Cerebellar cortex (tissue), 1 donor: ENCODE measurements around the gene CDK8.
"Not testable (repeated sequence)": the region's sequence is repeated elsewhere in the genome, so short reads cannot be mapped to it uniquely, and the experiment has no call there.

Experiments
- DNase-seq: peaks from one replicate; pipeline ENCODE4 v3.0.0-alpha.2; 2015; ENCODE audit warnings: low spot score

Gene CDK8

DNA sequence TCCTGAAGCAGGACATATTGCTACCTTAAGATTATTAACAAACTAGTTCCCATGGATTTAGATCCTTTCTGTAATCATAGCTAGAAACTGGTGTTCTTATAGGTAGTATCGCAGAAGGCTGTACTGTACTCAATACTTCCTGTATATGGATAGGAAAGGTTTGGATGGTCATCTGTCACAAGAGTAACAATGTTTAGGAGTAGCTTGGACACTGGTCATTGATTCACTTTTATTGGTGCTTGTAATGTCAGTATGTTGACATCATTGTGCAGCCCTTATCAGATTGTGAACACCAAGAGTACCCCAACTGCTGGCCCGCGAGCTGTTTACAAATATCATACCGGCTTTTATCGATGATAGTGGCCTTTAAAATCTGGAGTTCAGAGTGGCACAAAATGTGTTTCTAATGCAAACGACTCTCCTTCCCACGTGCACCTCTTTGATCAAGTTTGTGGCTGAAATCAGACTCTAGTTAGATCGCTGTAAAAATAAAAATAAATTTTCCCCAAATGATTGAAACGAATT lies 605 bp upstream of the CDK8 start:
- no peak for DNase-seq

DNA sequence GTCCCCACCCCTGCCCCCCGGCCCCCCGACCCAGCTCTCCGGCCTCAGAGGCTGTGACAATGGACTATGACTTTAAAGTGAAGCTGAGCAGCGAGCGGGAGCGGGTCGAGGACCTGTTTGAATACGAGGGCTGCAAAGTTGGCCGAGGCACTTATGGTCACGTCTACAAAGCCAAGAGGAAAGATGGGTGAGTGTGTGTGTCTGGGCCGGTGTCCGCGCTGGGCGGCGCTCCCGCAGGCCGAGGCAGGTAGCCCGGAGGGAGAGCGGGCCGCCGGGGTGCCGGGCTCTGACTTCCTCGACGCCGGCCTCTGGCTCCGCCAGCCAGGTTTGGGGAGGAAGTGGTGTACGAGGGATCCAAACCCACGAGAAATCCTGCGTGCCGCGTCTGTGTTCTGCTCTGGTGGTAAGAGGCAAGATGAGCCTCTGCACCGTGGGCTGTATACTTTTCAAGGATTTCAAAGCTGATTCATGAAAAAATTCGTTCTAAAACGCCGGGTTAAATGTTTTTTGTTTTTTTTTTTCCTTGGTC lies 718 bp downstream of the CDK8 start:
- peak; percentile 50 for DNase-seq

DNA sequence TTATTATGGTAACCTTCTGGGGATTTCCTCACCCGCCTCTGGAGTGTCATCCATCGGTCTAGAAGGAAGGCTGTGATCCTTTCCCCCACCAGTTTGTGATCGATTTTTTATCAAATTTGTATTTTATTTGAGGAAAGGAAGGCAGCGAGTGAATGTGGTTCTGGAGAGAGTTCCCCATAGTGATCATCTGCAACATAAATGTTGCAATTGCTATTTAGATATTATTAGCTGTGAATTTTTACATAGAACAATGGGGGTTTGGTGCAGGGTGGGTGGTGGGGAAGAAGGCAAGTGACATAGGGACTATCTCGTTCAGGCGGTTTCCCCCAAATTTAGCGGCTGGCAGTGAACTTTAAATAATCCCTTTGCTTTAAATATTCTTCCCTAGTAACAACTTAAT lies 1.2 kb downstream of the CDK8 start:
- DNase-seq = no peak

GRCh38 chr13:26255691-26256277 lies 1.9 kb downstream of the CDK8 start:
- DNase-seq = peak; percentile 17

GRCh38 chr13:26257049-26257448 lies 3.1 kb downstream of the CDK8 start:
- DNase-seq = no peak

DNA sequence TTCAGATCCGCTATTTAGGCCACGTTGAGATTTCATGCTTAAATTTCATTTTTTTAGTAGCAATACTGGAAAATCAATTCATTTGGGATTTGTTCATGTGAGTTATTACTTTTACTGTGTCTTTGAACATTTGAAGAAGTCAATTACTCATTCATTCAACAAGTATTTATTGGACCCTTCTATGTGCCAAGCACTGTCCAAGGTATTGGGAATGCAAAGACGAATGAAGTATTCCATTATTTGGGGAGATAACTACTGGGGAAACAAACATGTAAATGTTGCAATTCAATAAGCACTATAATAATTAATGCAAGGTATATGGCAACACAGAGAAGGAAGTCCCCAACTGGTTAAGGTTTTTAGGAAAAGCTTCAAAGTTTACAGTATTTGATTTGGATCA lies 5.7 kb downstream of the CDK8 start:
- DNase-seq = no peak

DNA sequence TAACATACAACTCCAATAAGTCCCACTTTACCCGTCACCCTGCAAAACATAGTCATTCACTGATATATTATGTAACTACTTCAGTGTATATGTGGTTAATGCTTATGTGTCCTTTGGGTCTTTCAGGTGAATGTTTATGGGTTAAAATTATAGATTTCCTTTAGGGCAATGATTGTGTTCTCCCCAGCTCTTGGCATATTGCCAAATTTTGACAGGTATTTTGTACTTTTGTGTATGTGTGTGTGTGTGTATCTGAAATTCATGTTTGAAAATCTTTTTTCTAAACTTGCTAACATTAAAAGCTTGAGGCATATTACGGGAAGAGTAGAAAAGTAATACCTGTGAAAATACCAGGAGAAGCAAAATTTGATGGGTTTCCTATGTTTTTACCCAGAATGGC lies 8.2 kb downstream of the CDK8 start:
- no peak for DNase-seq

- DNase-seq = no peak
Measured at GRCh38 chr13:26266311-26266710, 12.4 kb downstream of the CDK8 start.

DNA sequence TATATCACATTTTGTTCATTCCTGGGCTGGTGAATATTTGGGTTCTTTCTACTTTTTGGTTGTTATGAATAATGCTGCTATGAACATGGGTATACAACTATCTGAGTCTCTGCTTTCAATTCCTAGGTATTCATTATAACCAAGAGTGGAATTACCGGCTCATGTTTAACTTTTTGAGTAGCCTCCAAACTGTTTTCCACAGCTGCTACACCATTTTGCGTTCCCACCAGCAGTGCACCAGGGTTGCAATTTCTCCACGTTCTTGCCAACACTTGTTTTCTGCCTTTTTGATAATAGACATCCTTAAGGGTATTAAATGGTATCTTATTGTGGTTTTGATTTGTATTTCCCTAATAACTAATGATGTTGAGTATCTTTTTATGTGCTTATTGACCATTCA lies 16.8 kb downstream of the CDK8 start:
- DNase-seq = no peak

GRCh38 chr13:26272621-26273020 lies 18.7 kb downstream of the CDK8 start:
- no peak for DNase-seq

- DNase-seq = no peak
Measured at GRCh38 chr13:26280295-26280694, 26.4 kb downstream of the CDK8 start.

- no peak for DNase-seq
Measured at GRCh38 chr13:26280822-26281221, 26.9 kb downstream of the CDK8 start.

DNA sequence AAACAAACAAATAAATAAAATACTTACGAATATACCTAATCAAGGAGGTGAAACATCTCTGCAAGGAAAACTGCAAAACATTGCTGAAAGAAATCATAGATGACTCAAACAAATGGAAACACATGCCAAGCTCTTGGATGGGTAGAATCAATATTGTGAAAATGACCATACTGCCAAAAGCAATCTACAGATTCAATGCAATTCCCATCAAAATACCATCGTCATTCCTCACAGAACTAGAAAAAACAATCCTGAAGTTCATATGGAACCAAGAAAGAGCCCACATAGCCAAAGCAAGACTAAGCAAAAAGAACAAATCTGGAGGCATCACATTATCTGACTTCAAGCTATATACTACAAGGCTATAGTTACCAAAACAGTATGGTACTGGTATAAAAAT lies 32.0 kb downstream of the CDK8 start:
- DNase-seq = not testable (repeated sequence)

DNA sequence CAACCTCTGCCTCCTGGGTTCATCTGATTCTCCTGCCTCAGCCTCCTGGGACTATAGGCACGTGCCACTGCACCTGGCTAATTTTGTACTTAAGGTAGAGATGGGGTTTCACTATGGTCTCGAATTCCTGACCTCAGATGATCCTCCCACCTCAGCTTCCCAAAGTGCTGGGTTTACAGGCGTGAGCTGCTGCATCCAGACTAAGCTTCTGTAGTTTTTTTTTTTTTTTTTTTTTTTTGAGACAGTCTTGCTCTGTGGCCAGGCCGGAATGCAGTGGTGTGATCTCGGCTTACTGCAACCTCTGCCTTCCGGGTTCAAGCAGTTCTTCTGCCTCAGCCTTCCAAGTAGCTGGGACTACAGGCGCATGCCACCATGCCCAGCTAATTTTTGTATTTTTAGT lies 34.9 kb downstream of the CDK8 start:
- DNase-seq = not testable (repeated sequence)

GRCh38 chr13:26295812-26296211 lies 41.9 kb downstream of the CDK8 start:
- DNase-seq = no peak

GRCh38 chr13:26299168-26299750 lies 45.3 kb downstream of the CDK8 start:
- DNase-seq = no peak

DNA sequence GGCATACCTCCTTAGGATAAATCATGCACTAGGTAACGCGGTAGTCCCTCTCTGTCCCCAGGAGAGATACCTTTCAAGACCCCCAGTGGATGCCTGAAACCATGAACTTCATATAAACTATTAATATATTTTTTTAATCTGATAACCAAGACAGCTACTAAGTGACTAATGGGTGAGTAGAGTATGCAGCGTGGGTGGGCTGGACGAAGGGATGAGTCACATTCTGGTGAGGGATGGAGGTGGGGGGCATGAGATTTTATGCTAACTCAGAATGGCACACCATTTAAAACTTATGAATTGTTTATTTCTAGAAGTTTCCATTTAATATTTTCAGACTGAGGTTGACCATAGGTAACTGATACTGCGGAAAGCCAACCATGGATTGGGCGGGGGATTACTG lies 46.2 kb downstream of the CDK8 start:
- DNase-seq = no peak

- no peak for DNase-seq
Measured at GRCh38 chr13:26305676-26306075, 51.7 kb downstream of the CDK8 start.

DNA sequence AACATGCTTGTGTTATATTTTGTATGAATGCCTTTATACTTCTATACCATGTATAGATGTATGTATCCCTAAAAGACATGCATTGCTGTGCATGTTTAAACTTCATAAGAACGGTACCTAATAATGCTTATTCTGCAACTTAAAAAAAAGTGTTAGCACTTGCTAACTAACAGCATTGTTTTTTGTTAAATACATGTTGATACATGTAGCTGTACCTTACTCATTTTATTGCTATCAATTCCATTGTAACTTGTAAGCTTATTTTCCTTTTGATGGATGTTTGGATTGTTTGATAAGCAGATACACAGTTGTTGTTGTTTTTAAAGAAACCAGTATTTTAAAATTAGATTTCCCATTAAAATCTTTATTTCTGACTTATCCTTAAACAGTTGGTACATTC lies 53.8 kb downstream of the CDK8 start:
- DNase-seq = no peak

DNA sequence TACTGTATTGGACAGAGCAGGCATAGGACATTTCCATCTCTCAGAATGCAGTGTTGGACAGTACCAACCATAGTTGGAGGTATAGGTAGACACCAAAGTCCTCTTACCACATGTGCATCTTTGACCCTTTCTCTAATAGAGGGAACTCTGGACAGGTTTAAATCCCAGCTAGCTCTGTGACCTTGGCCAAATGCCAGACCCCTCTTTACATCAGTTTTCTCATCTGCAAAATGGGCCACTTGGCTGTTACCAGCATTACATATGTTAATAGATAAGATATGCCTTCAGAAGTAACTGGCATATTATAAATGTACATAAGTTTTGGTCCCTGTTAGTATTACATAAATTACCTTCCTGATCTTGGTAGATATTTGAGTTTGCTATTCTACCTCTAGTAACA lies 54.3 kb downstream of the CDK8 start:
- no peak for DNase-seq

GRCh38 chr13:26308836-26309235 lies 54.9 kb downstream of the CDK8 start:
- no peak for DNase-seq

GRCh38 chr13:26310003-26310402 lies 56.1 kb downstream of the CDK8 start:
- DNase-seq = peak; percentile 58

DNA sequence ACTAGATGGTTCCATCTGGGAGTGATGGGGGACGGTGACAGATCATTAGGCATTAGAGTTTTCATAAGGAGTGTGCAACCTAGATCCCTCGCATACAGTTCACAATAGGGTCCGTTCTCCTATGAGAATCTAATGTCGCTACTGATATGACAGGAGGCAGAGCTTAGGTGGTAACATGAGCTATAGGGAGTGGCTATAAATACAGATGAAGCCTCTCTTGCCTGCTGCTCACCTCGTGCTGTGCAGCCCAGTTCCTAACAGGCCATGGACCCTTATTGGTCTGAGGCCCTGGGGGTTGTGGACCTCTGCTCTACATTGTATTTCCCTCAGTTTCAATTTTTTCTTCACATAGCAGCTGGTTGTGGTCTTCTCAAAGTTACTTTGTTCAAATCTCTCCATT lies 56.5 kb downstream of the CDK8 start:
- DNase-seq = no peak

DNA sequence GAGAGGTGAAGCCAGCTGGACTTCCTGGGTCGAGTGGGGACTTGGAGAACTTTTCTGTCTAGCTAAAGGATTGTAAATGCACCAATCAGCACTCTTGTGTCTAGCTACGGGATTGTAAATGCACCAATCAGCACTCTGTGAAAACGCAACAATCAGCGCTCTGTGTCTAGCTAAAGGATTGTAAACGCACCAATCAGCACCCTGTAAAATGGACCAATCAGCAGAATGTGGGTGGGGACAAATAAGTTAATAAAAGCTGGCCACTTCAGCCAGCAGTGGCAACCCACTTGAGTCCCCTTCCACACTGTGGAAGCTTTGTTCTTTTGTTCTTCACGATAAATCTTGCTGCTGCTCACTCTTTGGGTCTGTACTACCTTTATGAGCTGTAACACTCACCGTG lies 58.1 kb downstream of the CDK8 start:
- DNase-seq = not testable (repeated sequence)
